GM19023 (cell line): Measurements from ENCODE around the gene TMEM236.

Source experiments
- ATAC-seq: cut with Tn5 transposase; IDR thresholded peaks from one replicate; pipeline ENCODE4 v1.9.1; 2021; ENCODE audit warnings: mild to moderate bottlenecking, moderate library complexity; ENCODE audit not compliant: unreplicated experiment

TMEM236 gene

GRCh38 chr10:17785276-17785930 lies 33.4 kb downstream of the TMEM236 start:
- ATAC-seq = no peak

DNA sequence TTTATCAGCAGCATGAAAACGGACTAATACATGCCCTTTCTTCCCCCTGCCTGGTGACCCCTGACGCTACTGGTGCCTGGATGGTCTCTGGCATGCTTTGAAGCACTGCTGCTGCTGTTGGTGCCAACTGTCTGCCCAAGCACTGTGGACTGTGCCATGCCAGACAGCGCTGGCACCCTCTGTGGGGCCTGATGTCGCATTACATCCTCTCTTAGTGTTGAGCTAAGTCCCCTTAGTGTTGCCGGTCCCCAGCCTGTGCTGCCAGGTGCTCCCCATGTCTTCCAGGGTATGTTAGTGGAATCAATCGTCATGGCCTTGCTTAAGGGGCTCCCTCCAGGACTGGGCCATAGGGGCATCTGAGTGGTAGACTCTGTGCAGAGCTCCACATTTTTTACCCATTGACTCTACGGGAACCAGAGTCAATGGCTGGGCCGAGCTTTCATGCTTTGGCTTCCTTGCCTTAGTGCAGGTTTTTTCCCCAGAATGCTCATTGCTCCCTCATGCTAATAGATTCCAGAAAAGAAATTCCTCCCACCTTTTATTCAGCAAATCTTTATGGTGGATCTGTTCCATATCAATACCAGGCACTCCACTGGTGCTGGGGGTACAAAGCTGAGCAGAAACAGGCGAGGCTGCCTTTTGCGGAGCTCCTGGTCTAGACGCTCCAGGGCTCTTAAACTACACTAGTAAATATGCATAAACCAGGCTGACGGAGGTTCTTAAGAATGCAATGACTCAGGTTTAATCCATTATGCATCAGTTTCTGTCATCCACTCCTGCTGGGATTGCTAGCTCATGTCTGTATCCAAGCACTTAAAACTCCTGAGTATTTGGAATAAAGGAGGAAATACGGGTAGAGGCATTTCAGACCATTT lies 35.3 kb downstream of the TMEM236 start:
- ATAC-seq = no peak

DNA sequence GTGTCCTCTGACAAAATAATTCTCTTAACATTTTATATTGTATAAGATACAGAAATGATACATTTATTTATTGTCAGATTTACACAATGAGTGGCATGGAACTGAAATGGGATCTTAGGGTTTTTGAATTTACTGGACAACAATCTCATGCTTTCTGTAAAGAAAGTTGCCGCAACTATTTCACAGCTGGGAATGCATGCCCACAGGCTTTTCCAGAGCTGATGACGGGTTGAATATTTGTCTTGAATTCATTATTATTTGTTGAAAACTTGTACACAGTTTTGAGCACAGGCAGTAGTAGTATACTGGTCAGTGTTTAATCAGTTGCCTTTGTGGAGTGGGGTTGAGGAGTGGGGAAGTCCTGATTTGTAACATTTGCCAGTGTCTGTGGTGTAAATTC lies 36.6 kb downstream of the TMEM236 start:
- no peak for ATAC-seq

DNA sequence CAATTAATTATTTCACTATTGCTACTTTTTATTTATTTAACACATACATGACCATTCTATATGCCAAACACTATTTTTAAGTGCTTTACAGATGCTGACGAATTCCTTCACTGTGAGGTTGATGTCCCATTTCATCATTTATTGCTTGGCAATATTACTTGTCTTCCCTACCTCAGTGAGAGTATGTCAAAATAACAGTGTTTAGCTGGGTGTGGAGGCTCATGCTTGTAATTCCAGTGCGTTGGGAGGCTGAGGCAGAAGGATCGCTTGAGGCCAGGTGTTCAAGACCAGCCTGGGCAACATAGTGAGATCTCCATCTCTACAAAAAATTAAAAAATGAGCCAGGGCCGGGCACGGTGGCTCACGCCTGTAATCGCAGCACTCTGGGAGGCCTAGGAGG lies 37.4 kb downstream of the TMEM236 start:
- ATAC-seq = no peak

DNA sequence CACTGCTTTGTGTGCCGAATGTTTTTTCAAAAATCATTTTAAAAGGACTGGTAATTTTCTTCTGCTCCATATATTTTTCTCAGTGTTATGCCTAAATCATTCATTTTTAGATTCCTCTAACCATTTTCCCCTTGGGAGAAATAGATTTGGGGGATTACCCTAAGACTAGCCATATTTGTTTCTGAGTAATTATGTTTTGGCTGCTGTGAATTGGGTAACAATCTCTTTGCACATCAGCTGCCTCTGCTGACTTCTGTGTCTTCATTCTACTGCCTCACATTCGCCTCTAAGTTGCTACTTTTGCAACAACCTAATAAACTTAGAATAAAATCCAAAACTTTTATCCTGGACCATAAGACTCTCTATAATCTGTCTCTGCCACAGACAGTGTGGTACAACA lies 38.6 kb downstream of the TMEM236 start:
- no peak for ATAC-seq

DNA sequence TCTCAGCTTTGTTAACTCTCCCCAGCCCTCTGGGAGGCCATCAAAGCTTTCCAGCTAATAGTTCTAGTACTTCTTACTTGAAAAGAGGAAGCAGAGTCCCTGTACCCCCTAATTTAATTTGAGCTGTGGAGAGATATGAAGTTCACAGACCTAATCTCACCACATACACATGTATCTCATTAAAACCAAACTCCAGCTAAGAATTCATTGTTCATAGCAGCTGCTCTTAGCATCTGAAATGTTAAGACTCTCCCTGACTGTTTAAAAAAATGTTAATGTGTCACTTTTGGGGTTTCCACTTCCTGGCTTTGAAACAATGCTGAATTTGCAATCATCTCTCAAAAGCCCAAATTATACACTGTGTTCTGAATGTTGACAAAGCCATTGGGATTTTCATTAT lies 41.0 kb downstream of the TMEM236 start:
- no peak for ATAC-seq

DNA sequence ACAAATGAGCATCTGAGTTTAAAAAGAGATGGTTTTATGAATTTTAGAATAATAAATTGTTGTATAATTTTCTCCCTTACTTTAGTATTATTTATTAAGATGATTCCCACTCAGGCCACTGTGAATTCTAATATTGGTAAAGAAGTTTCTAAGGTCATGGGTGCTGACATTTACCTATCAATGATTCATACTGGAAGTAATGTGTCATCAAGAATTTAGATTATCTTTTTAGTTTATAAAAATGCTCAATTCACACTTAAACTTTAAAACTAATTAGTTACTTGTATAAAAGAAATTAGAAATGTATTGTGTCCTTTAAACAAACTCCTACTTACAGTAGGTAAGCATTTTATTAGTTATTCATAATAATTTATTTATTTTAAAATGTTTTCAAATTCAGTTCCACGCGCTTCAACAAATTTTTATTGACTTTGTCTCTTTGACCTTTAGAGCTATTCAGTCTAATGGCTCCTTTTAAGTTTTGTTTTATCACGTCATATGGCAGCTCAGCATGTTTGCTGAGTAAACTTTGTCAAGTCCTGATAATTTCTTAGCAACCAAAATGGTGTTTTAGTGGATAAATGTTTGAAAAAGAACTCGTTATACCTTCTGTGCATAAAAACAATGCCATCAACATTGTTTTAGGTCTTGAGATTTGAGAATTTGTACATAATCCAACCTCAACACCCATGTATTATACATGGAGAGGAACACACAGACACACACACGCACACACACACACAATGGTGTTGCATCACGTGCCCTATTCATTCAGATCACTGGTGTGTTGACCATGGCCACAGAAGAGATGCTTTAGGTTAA lies 42.0 kb downstream of the TMEM236 start:
- no peak for ATAC-seq

GRCh38 chr10:17795083-17795482 lies 43.1 kb downstream of the TMEM236 start:
- ATAC-seq = no peak

DNA sequence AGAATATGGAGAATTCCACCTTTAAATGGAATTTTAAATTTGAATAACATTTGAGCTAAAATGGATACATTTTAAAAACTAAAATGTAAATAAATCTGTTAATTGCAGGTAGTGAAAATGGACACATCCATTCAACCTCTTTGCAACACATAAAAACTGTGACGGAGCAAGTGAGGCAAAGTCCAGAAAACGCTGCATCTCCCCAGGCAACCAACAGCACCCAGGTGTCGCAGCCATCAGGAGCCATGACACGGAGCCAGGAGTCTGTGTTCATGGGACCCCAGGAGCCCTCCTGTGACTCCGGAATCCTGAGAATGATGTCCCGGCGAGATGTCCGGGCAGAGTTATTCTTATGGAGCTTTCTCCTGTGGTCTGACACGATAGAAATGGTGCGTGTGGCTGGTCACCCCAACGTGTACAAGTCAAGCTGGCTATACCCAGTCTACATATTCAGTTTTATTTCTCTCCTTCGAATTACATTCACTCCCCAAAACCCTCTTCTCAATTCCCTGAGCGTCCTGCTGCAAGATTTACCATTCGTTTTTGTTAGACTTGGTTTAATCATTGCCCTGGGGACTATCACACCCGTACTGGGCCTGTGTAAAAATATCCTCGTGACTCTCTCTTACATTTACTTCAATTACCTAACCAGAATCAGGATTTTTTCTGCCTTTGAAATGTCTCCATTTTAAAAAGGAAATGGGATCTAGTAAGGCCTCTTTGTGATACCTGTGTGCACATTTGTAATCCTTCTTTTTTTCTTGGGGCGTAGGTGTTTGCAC lies 44.0 kb downstream of the TMEM236 start:
- ATAC-seq = no peak

GRCh38 chr10:17801507-17801906 lies 49.5 kb downstream of the TMEM236 start:
- ATAC-seq = no peak

- ATAC-seq = no peak
Measured at GRCh38 chr10:17802350-17802749, 50.3 kb downstream of the TMEM236 start.

GRCh38 chr10:17802976-17803375 lies 51.0 kb downstream of the TMEM236 start:
- ATAC-seq = no peak

DNA sequence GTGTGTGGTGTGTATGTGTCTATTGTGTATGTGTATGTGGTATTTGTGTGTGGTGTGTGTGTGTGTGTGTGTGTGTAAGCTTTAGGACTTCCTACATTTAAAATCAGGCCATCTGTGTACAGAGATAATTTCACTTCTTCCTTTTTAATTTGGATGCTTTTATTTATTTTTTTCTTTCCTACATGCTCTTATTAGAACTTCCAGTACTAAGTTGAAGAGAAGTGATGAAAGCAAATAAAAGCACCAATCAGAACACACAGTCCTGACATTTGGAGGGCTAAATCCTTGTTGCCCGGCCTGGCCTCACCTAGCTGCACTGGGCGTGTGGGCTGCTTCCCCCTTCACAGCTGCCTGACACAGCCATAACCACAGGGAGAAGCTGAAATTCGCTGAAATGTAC lies 53.3 kb downstream of the TMEM236 start:
- no peak for ATAC-seq

GRCh38 chr10:17805921-17806577 lies 54.0 kb downstream of the TMEM236 start:
- ATAC-seq = peak; percentile 85

DNA sequence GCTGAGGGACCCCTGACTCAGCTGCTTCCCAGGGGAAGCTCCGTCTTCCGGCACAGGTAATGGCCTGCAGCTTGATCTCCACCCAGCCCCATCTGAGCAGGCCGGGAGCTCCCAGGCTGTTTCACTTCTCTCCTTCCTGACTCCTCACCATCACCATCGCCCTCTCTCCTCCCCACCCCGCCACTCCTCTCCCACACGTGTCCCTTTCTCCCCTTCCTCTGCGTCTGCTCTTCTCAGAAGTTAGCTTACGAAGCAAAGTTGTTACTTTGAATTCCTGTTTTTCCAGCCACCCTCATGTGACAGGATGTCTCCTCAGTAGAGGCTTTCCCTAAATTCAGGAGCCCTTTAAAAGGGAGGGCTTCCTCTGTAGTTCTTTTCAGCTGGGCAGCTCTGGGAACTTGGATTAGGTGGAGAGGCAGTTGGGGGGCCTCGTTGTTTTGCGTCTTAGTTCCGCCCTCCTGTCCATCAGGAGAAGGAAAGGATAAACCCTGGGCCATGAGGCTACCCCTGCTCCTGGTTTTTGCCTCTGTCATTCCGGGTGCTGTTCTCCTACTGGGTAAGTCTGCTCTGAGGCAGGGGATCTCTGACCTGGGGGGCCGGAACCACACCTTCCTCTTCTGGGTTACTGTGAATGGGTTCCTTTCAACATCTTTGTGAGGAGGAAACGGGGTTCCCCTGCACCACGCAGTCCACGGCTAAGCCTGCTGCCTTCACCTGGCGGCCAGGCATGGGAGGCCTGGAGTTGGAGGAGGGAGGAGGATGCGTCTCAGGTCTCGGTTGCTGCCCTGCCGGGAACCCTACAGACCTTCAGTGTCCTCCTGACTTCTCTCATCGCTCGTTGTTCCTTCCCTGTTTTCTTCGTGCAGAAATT lies 57.2 kb downstream of the TMEM236 start, which contains the start of gene MRC1:
MRC1 (plus strand) TSS at position 378 of the 871 bp plus-strand sequence; CDS start at position 496, 118 bp downstream.
- ATAC-seq = no peak

GRCh38 chr10:17811146-17811865 lies 59.3 kb downstream of the TMEM236 start:
- no peak for ATAC-seq

DNA sequence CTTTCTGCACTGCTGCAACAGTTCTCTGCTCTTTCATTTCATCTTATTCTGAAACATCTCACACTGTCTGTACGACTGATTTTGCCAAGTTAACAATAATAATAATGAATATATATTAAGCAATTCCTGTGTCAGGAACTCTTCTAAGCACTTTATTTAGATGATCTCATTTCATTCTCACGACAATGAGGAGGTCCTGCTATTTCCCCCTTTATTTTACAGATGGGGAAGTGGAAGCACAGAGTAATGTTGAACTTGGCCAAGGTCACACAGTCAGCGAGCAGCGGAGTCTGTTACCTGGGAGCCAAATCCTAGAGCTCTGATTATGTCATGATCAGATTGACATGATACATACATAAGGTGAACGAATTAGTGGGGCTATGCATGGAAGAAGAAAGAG lies 63.0 kb downstream of the TMEM236 start:
- ATAC-seq = no peak

DNA sequence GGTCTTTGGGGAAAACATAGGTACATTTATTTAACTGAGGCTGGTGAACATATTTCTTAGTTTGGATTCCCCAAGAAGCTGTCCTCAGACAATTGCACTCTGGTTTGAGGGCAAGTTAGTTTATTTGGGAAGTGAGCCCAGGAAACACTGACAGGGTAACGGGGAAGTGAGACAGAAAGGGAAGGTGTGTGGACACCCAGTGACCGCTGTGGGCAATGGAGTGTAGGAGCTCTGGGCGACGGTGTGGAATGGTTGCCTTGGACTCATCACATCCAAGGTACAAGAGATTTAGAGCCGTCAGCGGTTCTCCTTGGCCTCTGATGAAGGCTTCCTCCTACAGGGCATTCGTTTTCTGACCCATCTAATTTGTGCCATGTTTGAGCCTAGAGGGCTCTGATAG lies 64.2 kb downstream of the TMEM236 start:
- ATAC-seq = no peak
